Naive thymus-derived CD8-positive, alpha-beta T cell (primary cell): Measurements from ENCODE around the gene C9orf50. TPM values are rescaled to one million over a fixed set of nuclear protein-coding genes. Genes with fewer than 3 reads are reported as not detected.
"Not testable (repeated sequence)": the region's sequence is repeated elsewhere in the genome, so short reads cannot be mapped to it uniquely, and the experiment has no call there.

Experiments
- ATAC-seq, 2 donors: fragments of 150-1000 bp; cut with Tn5 transposase in 1 of 2; sonication (Bioruptor Pico), chemical (Tn5 transposase) in 1 of 2; 1 replicate in 1 of 2; 2 replicates in 1 of 2; pipeline ENCODE4 v1.10.0; 2021; ENCODE audit warnings: mild to moderate bottlenecking in 2 of 2, moderate library complexity in 2 of 2
- POLR2A ChIA-PET: fragments of 350-600 bp; sonication (Branson Sonifier 250); formaldehyde crosslinking; loops from one replicate; lab custom pipeline; 2021; ENCODE audit warnings: antibody characterized with exemption; lab: Charles Lee
- DNase-seq, 10 donors: peaks; one replicate each; pipeline versions ENCODE4 v3.0.0 to v3.0.0-alpha.2; 2020 to 2022
- H3K27ac Mint-ChIP-seq, 10 donors: one replicate each; pipeline ENCODE4 v1.8.0; 2020 to 2022; ENCODE audit warnings: mild to moderate bottlenecking in 10 of 10, mixed read lengths in 10 of 10, moderate library complexity in 4 of 10, inconsistent platforms in 1 of 10
- H3K27me3 Mint-ChIP-seq, 5 donors: one replicate each; pipeline ENCODE4 v1.8.0; 2021 to 2022; ENCODE audit warnings: mixed read lengths in 5 of 5
- H3K36me3 Mint-ChIP-seq, 3 donors: one replicate each; pipeline ENCODE4 v1.8.0; 2020 to 2022; ENCODE audit warnings: mixed read lengths in 3 of 3, mild to moderate bottlenecking in 2 of 3, inconsistent platforms in 1 of 3
- H3K4me1 Mint-ChIP-seq, 4 donors: one replicate each; pipeline ENCODE4 v1.8.0; 2021 to 2022; ENCODE audit warnings: mixed read lengths in 4 of 4
- H3K4me3 Mint-ChIP-seq, 10 donors: one replicate each; pipeline ENCODE4 v1.8.0; 2020 to 2022; ENCODE audit warnings: mild to moderate bottlenecking in 10 of 10, mixed read lengths in 10 of 10, moderate library complexity in 6 of 10, inconsistent platforms in 1 of 10
- H3K9me3 Mint-ChIP-seq, 9 donors: one replicate each; pipeline ENCODE4 v1.8.0; 2020 to 2022; ENCODE audit warnings: mixed read lengths in 9 of 9, mild to moderate bottlenecking in 3 of 9, inconsistent platforms in 1 of 9, moderate library complexity in 1 of 9
- polyA plus RNA-seq, 3 donors: library from polyadenylated mRNA; unstranded; fragments of 300-500 nt; fragmentation: Illumina TruSeq; gene quantifications; one replicate each; pipeline ENCODE4 v1.2.3, GENCODE V29; 2021
- total RNA-seq, 8 experiments: library from RNA in 2 of 8; stranded (reverse) in 2 of 8; gene quantifications; one replicate each; pipeline ENCODE4 v1.2.3 and lab custom pipeline; 2021 to 2026

The C9orf50 gene, protein sequence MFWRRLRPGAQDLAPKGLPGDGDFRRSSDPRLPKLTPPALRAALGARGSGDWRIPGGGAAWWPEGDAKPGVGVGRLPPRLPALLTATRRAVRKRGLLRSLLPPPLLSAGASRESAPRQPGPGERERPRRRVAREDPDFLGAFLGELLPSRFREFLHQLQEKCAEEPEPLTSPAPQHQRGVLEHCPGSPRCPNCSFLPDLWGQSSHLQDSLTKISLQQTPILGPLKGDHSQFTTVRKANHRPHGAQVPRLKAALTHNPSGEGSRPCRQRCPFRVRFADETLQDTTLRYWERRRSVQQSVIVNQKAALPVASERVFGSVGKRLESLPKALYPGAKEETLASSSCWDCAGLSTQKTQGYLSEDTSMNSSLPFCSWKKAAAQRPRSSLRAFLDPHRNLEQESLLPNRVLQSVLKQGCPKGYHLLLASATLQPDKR
- not detected for total RNA-seq
- not detected for polyA plus RNA-seq
- total RNA-seq (lab: John Stamatoyannopoulos, UW), result 0 to 0.07 (median 0) reads per million in 6 experiments

DNA sequence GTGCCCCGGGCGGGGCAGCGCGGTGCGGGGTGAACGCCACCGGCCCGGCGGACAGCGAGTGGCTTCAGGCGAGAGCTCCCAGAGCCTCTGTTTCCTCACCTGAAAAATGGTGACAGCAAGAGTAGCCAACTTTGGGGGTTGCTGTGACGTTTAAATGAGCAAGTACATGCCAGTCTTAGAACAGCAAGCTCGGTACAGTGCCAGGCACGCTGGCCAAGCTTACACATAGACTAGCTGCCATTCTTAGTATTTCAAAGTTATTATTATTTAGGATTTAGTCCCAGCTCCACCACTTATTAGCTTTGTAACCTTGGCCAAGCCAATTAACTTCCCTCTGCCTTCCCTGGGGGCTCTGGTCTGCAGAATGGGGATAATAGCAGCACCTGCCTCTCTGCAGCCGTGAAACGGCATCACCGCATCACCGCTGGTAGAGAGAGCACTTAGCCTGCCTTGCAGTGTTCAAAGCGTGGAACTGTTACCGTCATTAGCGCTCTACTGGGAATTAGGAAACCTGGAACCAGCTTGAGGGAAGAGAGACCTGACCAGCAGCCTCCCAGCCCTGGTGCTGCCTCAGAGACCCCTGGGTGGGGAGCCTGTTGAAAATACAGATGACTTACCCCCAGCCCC is at the start of gene C9orf50:
C9orf50 (minus strand) TSS at position 433 of the 627 bp plus-strand sequence. CDS start 527 bp downstream, outside the sequence.
- Mint-ChIP-seq H3K27me3 (peaks cover 9 to 28% (median 21%) of the 10 kb centered on the region in 5 donors), H3K27ac (peak within 1 kb of the TSS in 1 of 10 donors; percentile 27), H3K36me3 (no peaks in the 10 kb centered on the region), H3K4me3 (peak within 1 kb of the TSS in 9 of 10 donors; percentile 24 to 72 (median 41)), H3K9me3 (peaks cover 0 to 1% (median 0%) of the 10 kb centered on the region in 9 donors), H3K4me1 (peaks cover 11 to 28% (median 22%) of the 10 kb centered on the region in 4 donors)
- ATAC-seq, result peak in 1 of 2 donors; percentile 6
- no peak for DNase-seq
- POLR2A ChIA-PET, result interaction anchor here (0.8 to 1.1 kb wide), 2 partner anchors 443 to 480 kb away, joined by 3 to 5 read pairs; partner anchors contain the start of gene IER5L

DNA sequence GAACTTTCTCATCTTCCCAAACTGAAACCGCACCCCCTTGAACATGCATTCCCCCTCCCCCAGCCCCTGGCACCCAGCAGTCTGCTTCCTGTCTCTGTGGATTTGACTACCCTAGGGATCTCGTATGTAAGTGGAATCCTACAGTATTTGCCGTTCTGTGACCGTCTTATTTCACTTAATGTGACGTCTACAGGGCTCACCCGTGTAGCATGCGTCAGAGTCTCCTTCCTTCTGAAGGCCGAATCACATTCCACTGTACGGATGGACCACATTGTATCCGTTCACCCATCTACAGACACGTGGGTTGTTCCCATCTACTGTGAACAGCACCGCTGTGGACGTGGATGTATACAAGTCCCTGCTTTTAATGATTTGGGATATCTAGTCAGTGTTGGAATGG is 49.0 kb upstream of the C9orf50 start:
- POLR2A ChIA-PET, result no interaction called here
- no peak overlapping the region for H3K4me3 Mint-ChIP-seq
- DNase-seq, result no peak
- no peak overlapping the region for H3K27ac Mint-ChIP-seq
- no peak for ATAC-seq
- H3K4me1 Mint-ChIP-seq, result peaks cover 0 to 3% (median under 1%) of the 10 kb centered on the region in 4 donors
- no peaks in the 10 kb centered on the region for H3K9me3 Mint-ChIP-seq
- no peaks in the 10 kb centered on the region for H3K36me3 Mint-ChIP-seq
- H3K27me3 Mint-ChIP-seq, result peaks cover 0 to 21% (median 5%) of the 10 kb centered on the region in 5 donors

DNA sequence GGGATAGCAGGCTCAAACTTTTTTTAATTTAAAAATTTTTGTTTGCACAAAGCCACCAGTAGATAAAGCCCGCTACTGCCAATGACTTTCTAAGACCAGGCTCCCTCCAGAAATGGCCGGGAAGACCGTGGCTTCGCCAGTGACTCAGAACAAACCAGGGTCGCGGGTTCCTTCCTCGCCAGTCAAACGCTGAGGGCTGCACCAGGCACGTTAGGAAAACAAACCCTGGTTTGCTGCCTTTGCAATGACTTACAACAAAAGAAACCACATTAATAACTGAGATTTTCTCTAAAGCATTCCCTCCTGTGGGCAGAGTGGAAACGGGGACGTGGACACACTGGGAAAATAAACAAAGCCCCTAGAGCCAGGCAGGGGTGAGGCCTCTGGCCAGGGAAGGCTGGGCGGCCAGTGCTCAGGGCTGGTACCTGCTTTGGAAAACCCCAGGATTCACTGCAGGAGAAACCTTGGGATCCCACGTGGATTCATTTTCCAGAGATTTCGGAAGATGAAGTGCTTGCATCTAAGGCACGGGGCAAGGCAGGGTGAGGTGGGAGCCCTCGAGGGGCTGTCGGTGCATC is 48.3 kb upstream of the C9orf50 start:
- Mint-ChIP-seq H3K27me3 (peaks cover 2 to 24% (median 9%) of the 10 kb centered on the region in 5 donors), H3K4me1 (peaks cover 3 to 9% (median 4%) of the 10 kb centered on the region in 4 donors), H3K27ac (peak overlapping the region in 1 of 10 donors; percentile 40), H3K9me3 (no peaks in the 10 kb centered on the region), H3K36me3 (no peaks in the 10 kb centered on the region), H3K4me3 (no peak overlapping the region)
- POLR2A ChIA-PET, result no interaction called here
- ATAC-seq, result no peak
- DNase-seq, result no peak

- Mint-ChIP-seq H3K9me3 (no peaks in the 10 kb centered on the region), H3K4me3 (peak overlapping the region in 1 of 10 donors; percentile 4), H3K27me3 (peaks cover 2 to 24% (median 9%) of the 10 kb centered on the region in 5 donors), H3K27ac (no peak overlapping the region), H3K4me1 (peaks cover 3 to 9% (median 4%) of the 10 kb centered on the region in 4 donors), H3K36me3 (no peaks in the 10 kb centered on the region)
- POLR2A ChIA-PET, result no interaction called here
- ATAC-seq (no peak), DNase-seq (no peak)
These were observed 46.9 kb upstream of the C9orf50 start for GRCh38 chr9:129667850-129668249.

- DNase-seq (no peak), ATAC-seq (no peak)
- Mint-ChIP-seq H3K4me1 (peaks cover 3 to 9% (median 4%) of the 10 kb centered on the region in 4 donors), H3K4me3 (peak overlapping the region in 1 of 10 donors; percentile 18), H3K36me3 (no peaks in the 10 kb centered on the region), H3K9me3 (no peaks in the 10 kb centered on the region), H3K27ac (peak overlapping the region in 1 of 10 donors; percentile 85), H3K27me3 (peaks cover 2 to 24% (median 9%) of the 10 kb centered on the region in 5 donors)
- POLR2A ChIA-PET, result no interaction called here
These were observed 46.5 kb upstream of the C9orf50 start for GRCh38 chr9:129667378-129667777.

DNA sequence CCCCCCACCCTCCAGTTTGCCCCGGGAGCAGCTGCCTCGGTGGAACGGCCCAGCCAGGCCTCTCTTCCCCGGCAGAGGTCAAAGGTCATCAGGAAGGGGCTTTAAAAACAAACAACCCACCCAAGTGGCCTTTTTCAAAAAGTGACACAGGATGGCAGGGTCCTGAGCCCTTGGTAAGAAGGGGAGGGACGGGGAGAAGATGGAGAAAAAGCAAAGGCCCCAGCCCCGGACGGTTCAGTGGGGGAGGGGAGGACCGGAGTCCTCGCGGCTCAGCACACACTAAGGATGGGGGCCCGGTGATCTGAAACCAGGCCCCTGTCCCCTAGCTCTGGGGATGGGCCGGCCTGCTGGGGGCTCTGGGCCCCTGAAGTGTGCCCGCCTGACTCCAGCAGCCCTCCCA is 45.7 kb upstream of the C9orf50 start:
- POLR2A ChIA-PET, result no interaction called here
- Mint-ChIP-seq H3K36me3 (no peaks in the 10 kb centered on the region), H3K27me3 (peaks cover 2 to 22% (median 9%) of the 10 kb centered on the region in 5 donors), H3K4me3 (peak overlapping the region in 2 of 10 donors; percentile 27 to 38), H3K4me1 (peaks cover 3 to 9% (median 4%) of the 10 kb centered on the region in 4 donors), H3K9me3 (no peaks in the 10 kb centered on the region), H3K27ac (no peak overlapping the region)
- DNase-seq (no peak), ATAC-seq (no peak)

DNA sequence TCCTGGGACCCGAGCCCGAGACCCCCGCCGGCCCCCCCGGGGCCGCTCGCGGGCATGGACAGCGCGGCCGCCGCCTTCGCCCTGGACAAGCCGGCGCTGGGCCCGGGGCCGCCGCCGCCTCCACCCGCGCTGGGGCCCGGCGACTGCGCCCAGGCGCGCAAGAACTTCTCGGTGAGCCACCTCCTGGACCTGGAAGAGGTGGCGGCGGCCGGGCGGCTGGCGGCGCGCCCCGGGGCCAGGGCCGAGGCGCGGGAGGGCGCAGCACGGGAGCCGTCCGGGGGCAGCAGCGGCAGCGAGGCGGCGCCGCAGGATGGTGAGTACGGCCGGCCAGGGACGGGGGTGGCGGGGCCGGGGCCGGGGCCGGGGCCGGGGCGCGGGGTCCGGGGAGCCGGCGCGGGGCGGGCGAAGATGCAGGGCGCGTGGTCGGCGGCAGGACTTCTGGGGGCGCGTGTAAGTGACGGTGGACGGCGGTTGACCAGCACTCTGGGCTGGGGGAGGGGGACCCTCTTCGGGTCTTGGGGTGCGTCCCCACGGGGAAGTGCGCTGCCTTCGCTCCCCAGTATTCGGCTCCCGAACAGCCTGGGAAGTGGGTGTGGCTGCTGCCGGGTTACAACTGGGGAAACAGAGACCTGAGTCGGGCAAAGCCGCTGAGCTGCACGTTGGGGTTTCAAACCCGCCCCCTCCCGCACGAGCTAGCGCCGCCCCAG is 45.1 kb upstream of the C9orf50 start:
- Mint-ChIP-seq H3K36me3 (no peaks in the 10 kb centered on the region), H3K27ac (no peak overlapping the region)

GRCh38 chr9:129665389-129665775 is 44.5 kb upstream of the C9orf50 start, which contains the start of gene PRRX2:
PRRX2 (plus strand) TSS chr9:129665647; CDS start chr9:129665868, 221 bp downstream.
- POLR2A ChIA-PET, result no interaction called here
- H3K4me1 Mint-ChIP-seq, result peaks cover 3 to 9% (median 4%) of the 10 kb centered on the region in 4 donors
- H3K9me3 Mint-ChIP-seq, result no peaks in the 10 kb centered on the region
- peaks cover 2 to 22% (median 9%) of the 10 kb centered on the region in 5 donors for H3K27me3 Mint-ChIP-seq
- peak within 1 kb of the TSS; percentile 70 to 92 (median 80) for H3K4me3 Mint-ChIP-seq
- no peaks in the 10 kb centered on the region for H3K36me3 Mint-ChIP-seq
- ATAC-seq (peak; percentile 64 to 73), DNase-seq (peak in 7 of 10 donors; percentile 7 to 31 (median 22))
- peak within 1 kb of the TSS in 2 of 10 donors; percentile 40 to 87 for H3K27ac Mint-ChIP-seq

More for the DNA sequence above, 45.1 kb upstream of the C9orf50 start:
- no peaks in the 10 kb centered on the region for H3K9me3 Mint-ChIP-seq
- ATAC-seq, result peak; percentile 23 to 47
- no peak for DNase-seq
- peak overlapping the region in 8 of 10 donors; percentile 26 to 92 (median 50) for H3K4me3 Mint-ChIP-seq
- POLR2A ChIA-PET, result no interaction called here
- H3K27me3 Mint-ChIP-seq, result peaks cover 2 to 22% (median 9%) of the 10 kb centered on the region in 5 donors
- H3K4me1 Mint-ChIP-seq, result peaks cover 3 to 9% (median 4%) of the 10 kb centered on the region in 4 donors

DNA sequence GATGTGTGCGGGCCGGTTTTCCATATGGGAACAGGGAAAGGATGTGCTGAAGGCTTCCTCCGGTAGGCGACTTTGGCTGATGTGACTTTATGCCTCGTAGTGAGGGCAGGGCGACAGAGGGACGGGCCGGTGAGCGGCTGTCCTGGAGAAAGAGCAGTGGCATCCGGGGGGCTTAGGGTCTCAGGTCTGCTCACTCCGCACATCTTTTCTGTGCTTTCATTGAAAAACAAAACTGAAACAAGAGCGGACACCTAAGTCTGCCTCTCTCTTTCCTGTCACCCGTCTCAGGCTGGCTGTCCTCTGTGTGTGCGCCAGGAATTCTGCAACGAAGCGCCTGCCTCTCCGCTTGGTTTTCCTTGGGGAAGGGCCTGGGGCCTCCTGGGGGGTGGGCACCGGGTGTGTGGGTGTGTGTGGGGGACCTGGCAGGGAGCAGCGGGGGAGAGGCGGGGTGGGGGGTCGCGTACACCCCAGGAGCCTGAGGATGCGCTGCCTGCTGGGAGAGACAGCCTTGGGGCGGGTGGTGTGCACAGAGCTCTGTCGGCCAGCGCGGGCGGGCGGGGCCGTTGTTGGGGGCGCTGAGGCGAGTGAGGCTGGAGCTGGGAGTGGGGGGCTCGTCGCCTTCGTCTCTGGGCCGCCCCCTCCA is 44.0 kb upstream of the C9orf50 start:
- ATAC-seq (peak; percentile 69 to 77), DNase-seq (peak in 4 of 10 donors; percentile 5 to 22 (median 18))
- Mint-ChIP-seq H3K4me1 (peaks cover 3 to 9% (median 4%) of the 10 kb centered on the region in 4 donors), H3K36me3 (no peaks in the 10 kb centered on the region), H3K9me3 (no peaks in the 10 kb centered on the region), H3K27me3 (peaks cover 2 to 19% (median 9%) of the 10 kb centered on the region in 5 donors), H3K4me3 (peak overlapping the region; percentile 70 to 92 (median 80)), H3K27ac (peak overlapping the region in 2 of 10 donors; percentile 40 to 87)
- POLR2A ChIA-PET, result no interaction called here

GRCh38 chr9:129662239-129662638 is 41.3 kb upstream of the C9orf50 start:
- H3K9me3 Mint-ChIP-seq, H3K36me3 Mint-ChIP-seq, H3K27ac Mint-ChIP-seq, H3K4me3 Mint-ChIP-seq, DNase-seq, H3K4me1 Mint-ChIP-seq, ATAC-seq: not testable (repeated sequence)
- POLR2A ChIA-PET, result interaction anchor here (0.9 kb wide), 1 partner anchor 21 kb away, joined by 3 read pairs; no protein-coding TSS in a partner anchor
- peaks cover 2 to 12% (median 6%) of the 10 kb centered on the region in 5 donors for H3K27me3 Mint-ChIP-seq

GRCh38 chr9:129661029-129661428 is 40.1 kb upstream of the C9orf50 start:
- peaks cover 2 to 7% (median 6%) of the 10 kb centered on the region in 5 donors for H3K27me3 Mint-ChIP-seq
- no peaks in the 10 kb centered on the region for H3K36me3 Mint-ChIP-seq

More at GRCh38 chr9:129661029-129661428, 40.1 kb upstream of the C9orf50 start:
- POLR2A ChIA-PET, result interaction anchor here (0.6 kb wide), 1 partner anchor 141 kb away, joined by 4 read pairs; no protein-coding TSS in a partner anchor
- no peak for DNase-seq
- no peak for ATAC-seq
- peaks cover 3 to 9% (median 4%) of the 10 kb centered on the region in 4 donors for H3K4me1 Mint-ChIP-seq
- no peak overlapping the region for H3K4me3 Mint-ChIP-seq
- peak overlapping the region in 2 of 10 donors; percentile 4 to 49 for H3K27ac Mint-ChIP-seq
- no peaks in the 10 kb centered on the region for H3K9me3 Mint-ChIP-seq
